K562 (cell line): ENCODE data around the gene CD3D. TPM values are rescaled to one million over a fixed set of nuclear protein-coding genes. Genes with fewer than 3 reads are reported as not detected.
A peak's percentile ranks its signal among the peaks of the same experiment; 100 is the strongest.

Source experiments
- CBFA2T2 ChIP-seq: fragments of 450-650 bp; conservative IDR thresholded peaks from 2 replicates; pipeline ENCODE4 v1.6.1; 2017; ENCODE audit warnings: mild to moderate bottlenecking
- EGR1 ChIP-seq: fragments of 450-650 bp; conservative IDR thresholded peaks from 2 replicates; pipeline ENCODE4 v1.6.1; 2017; ENCODE audit warnings: mild to moderate bottlenecking
- FOXO4 ChIP-seq: fragments of 450-650 bp; formaldehyde crosslinking; IDR thresholded peaks from 2 replicates; pipeline ENCODE4 v1.4.0; 2020; ENCODE audit warnings: mild to moderate bottlenecking, moderate library complexity
- HBP1 ChIP-seq: fragments of 450-650 bp; formaldehyde crosslinking; IDR thresholded peaks from 2 replicates; pipeline ENCODE4 v1.4.0; 2022; ENCODE audit warnings: missing genetic modification characterization
- L3MBTL2 ChIP-seq: fragments of 450-650 bp; IDR thresholded peaks from 2 replicates; pipeline ENCODE4 v1.6.1; 2016; ENCODE audit warnings: mild to moderate bottlenecking, moderate library complexity
- NFIC ChIP-seq: fragments of 450-650 bp; IDR thresholded peaks from 2 replicates; pipeline ENCODE4 v1.6.1; 2017; ENCODE audit warnings: mild to moderate bottlenecking, inconsistent platforms
- NR2C2 ChIP-seq, 2 experiments: fragments of 200-800 bp in 1 of 2; sonication (Bioruptor generic) in 1 of 2; sonication (generic) in 1 of 2; formaldehyde crosslinking in 1 of 2; IDR thresholded peaks; 2 replicates each; pipeline versions ENCODE4 v1.6.1 to v1.8.0; 2016 to 2022; ENCODE audit warnings: mild to moderate bottlenecking in 1 of 2, missing compliant biosample characterization in 1 of 2, missing genetic modification characterization in 1 of 2, missing genetic modification reagents in 1 of 2
- PHTF2 ChIP-seq: fragments of 250-450 bp; sonication (Bioruptor Pico); IDR thresholded peaks from 2 replicates; pipeline ENCODE4 v1.5.0; 2021; ENCODE audit warnings: mild to moderate bottlenecking
- RAD51 ChIP-seq: fragments of 450-650 bp; IDR thresholded peaks from 2 replicates; pipeline ENCODE4 v1.7.1; 2016; ENCODE audit warnings: low read depth, mild to moderate bottlenecking, borderline replicate concordance
- RUNX1 ChIP-seq: sonication (generic); IDR thresholded peaks from 2 replicates; pipeline ENCODE4 v1.6.1; 2016; ENCODE audit warnings: antibody characterized with exemption, low read depth
- SMC3 ChIP-seq: conservative IDR thresholded peaks from 2 replicates; pipeline ENCODE4 v1.6.1; 2011; ENCODE audit warnings: low read depth, low read length, improper control_type of control experiment; ENCODE audit not compliant: insufficient read depth
- SREBF1 ChIP-seq: fragments of 150-350 bp; IDR thresholded peaks from 2 replicates; pipeline ENCODE4 v1.6.1; 2014; ENCODE audit warnings: antibody characterized with exemption, low read depth, low read length, borderline replicate concordance
- TCF15 ChIP-seq: fragments of 250-450 bp; sonication (Bioruptor Pico); IDR thresholded peaks from 2 replicates; pipeline ENCODE4 v1.8.0; 2022; ENCODE audit warnings: moderate library complexity, mild to moderate bottlenecking, inconsistent platforms
- THRA ChIP-seq: fragments of 450-650 bp; IDR thresholded peaks from 2 replicates; pipeline ENCODE4 v1.6.1; 2017; ENCODE audit warnings: mild to moderate bottlenecking, moderate library complexity
- ZNF23 ChIP-seq: fragments of 250-450 bp; sonication (Bioruptor Pico); IDR thresholded peaks from 2 replicates; pipeline ENCODE4 v1.4.0; 2020; ENCODE audit warnings: mild to moderate bottlenecking
- ZNF512 ChIP-seq: IDR thresholded peaks from 2 replicates; pipeline ENCODE4 v1.6.1; 2016; ENCODE audit warnings: missing genetic modification characterization, missing compliant biosample characterization
- ZNF707 ChIP-seq: fragments of 250-450 bp; sonication (Bioruptor Pico); conservative IDR thresholded peaks from 2 replicates; pipeline ENCODE4 v1.8.0; 2022; ENCODE audit warnings: inconsistent platforms, mild to moderate bottlenecking, moderate library complexity
- ZNF717 ChIP-seq: fragments of 250-450 bp; sonication (Bioruptor Pico); IDR thresholded peaks from 2 replicates; pipeline ENCODE4 v1.5.0; 2021
- ZNF780A ChIP-seq: fragments of 250-450 bp; sonication (Bioruptor Pico); IDR thresholded peaks from 2 replicates; pipeline ENCODE4 v1.5.0; 2021; ENCODE audit warnings: mild to moderate bottlenecking
- polyA plus RNA-seq, 8 experiments: library from polyadenylated mRNA; depleted of rRNA in 4 of 8; stranded (reverse) in 5 of 8; unstranded in 3 of 8; fragments of >200 nt; fragmentation: Nextera tagmentation in 2 of 8; fragmentation: Illumina TruSeq in 1 of 8; extraction: Ambion mirVana in 2 of 8; extraction: Trizol in 1 of 8; gene quantifications; 2 replicates each; pipeline versions ENCODE4 v1.2.1 to v1.2.3, GENCODE V29; 2011 to 2014; ENCODE audit warnings: inconsistent platforms in 1 of 8, missing spikeins in 1 of 8
- total RNA-seq, 7 experiments: library from RNA; depleted of rRNA in 6 of 7; stranded (reverse); fragments of >200 nt in 6 of 7; fragmentation: Illumina TruSeq in 2 of 7; extraction: Trizol in 2 of 7; gene quantifications; 2 replicates each; pipeline versions ENCODE4 v1.2.1 to v1.2.3, GENCODE V29; 2011 to 2021; ENCODE audit warnings: low replicate concordance in 1 of 7

Gene CD3D
- total and polyA plus RNA-seq, 9 of the 15 experiments (the other 6 are each of a cell fraction or from before 2014, with no cell fraction given) = 36.2 to 238 (median 67.1) TPM

GRCh38 chr11:118359295-118359958 lies 16.9 kb upstream of the CD3D start, which contains the start of gene UBE4A (continued):
- no peak for TF ChIP-seq ZNF512 (tag)
- TF ChIP-seq SREBF1 = 0 out of 2 replicates have a peak, but pooled peaks have one; percentile 27
- no peak for TF ChIP-seq TCF15 (CRISPR knock-in tag)
- no peak for TF ChIP-seq ZNF23 (CRISPR knock-in tag)
- TF ChIP-seq EGR1 = no peak
- no peak for TF ChIP-seq PHTF2 (CRISPR knock-in tag)
- TF ChIP-seq ZNF780A (CRISPR knock-in tag) = no peak
- TF ChIP-seq SMC3 = no peak
- TF ChIP-seq L3MBTL2 = peak; percentile 61
- TF ChIP-seq NR2C2 (CRISPR knock-in tag; IDR thresholded peaks at IDR 0.05) = peak; percentile 93
- TF ChIP-seq NR2C2 (tag; IDR thresholded peaks at IDR 0.05) = peak; percentile 99
- no peak for TF ChIP-seq THRA
- no peak for TF ChIP-seq CBFA2T2
- no peak for TF ChIP-seq ZNF707 (CRISPR knock-in tag)
- TF ChIP-seq ZNF717 = no peak
- no peak for TF ChIP-seq HBP1 (CRISPR knock-in tag)
- no peak for TF ChIP-seq RUNX1
- TF ChIP-seq FOXO4 (CRISPR knock-in tag) = no peak
- peak; percentile 20; the same call in 1 of the 2 replicates for TF ChIP-seq NFIC
- TF ChIP-seq RAD51 = no peak
